Upper lobe of right lung (tissue), 1 donor: ENCODE measurements around the gene LDLRAP1. TPM values are rescaled to one million over a fixed set of nuclear protein-coding genes. Genes with fewer than 3 reads are reported as not detected.
A peak's percentile ranks its signal among the peaks of the same experiment; 100 is the strongest.

Source experiments
- ATAC-seq: fragments of 200-7000 bp; cut with Tn5 transposase; one replicate; pipeline ENCODE4 v1.9.1; 2020; ENCODE audit warnings: mild to moderate bottlenecking, moderate library complexity
- DNase-seq: peaks from one replicate; pipeline ENCODE4 v3.0.0-alpha.2; 2020
- H3K27ac ChIP-seq: fragments of 200-600 bp; one replicate; pipeline ENCODE4 v1.8.0; 2022
- H3K27me3 ChIP-seq: fragments of 200-600 bp; one replicate; pipeline ENCODE4 v1.8.0; 2022; ENCODE audit warnings: mild to moderate bottlenecking
- H3K36me3 ChIP-seq: fragments of 200-600 bp; one replicate; pipeline ENCODE4 v1.8.0; 2022
- H3K4me1 ChIP-seq: fragments of 200-600 bp; one replicate; pipeline ENCODE4 v1.8.0; 2022
- H3K4me3 ChIP-seq: fragments of 200-600 bp; one replicate; pipeline ENCODE4 v1.8.0; 2022; ENCODE audit warnings: mild to moderate bottlenecking
- H3K9me3 ChIP-seq: fragments of 200-600 bp; one replicate; pipeline ENCODE4 v1.8.0; 2022
- CTCF ChIP-seq: fragments of 200-600 bp; IDR thresholded peaks from one replicate; pipeline ENCODE4 v1.8.0; 2022; ENCODE audit warnings: antibody characterized with exemption
- intact Hi-C: fragments of 100-400 bp; cut with DNase I; formaldehyde crosslinking; loops from one replicate; pipeline ENCODE4 v1.11.0; 2022
- total RNA-seq: library from RNA; stranded (reverse); fragmentation: NEBNext Ultra II Directional; extraction: Animal tissue kit (Norgen Biotek cat#: 25700); gene quantifications from one replicate; pipeline ENCODE4 v1.2.1, GENCODE V29; 2021
- donor health status: DM: no; HTN: yes; CAD: no; lungs with severe emphysema.

Gene LDLRAP1
- total RNA-seq, 1 donor from 2014 or later, result 35.1 TPM

DNA sequence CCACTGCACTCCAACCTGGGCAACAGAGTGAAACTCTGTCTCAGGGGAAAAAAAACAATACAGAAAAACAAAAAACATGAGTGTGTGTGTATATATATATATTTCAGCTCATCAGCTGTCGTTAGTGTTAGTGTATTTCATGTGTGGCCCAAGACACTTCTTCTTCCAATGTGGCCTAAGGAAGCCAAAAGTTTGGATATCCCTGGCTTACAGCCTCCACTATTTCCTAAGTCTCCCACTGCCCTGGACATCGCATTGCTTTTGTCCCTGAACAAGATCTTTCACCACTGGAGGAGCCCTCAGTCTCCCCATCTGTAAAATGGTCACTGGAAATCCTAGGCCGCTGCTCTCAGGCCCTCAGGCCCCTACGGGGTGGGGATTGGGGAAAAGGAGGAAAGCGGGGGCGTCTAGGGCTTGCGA is 391 bp upstream of the LDLRAP1 start:
- no peak for TF ChIP-seq CTCF
- Histone ChIP-seq H3K4me1 (peaks cover 22% of the 10 kb centered on the region), H3K36me3 (no peaks in the 10 kb centered on the region), H3K27ac (peak overlapping the region; percentile 80), H3K9me3 (no peaks in the 10 kb centered on the region), H3K4me3 (peak overlapping the region; percentile 87), H3K27me3 (no peaks in the 10 kb centered on the region)
- DNase-seq (no peak), ATAC-seq (no peak)
- intact Hi-C loops, result no loop called here

DNA sequence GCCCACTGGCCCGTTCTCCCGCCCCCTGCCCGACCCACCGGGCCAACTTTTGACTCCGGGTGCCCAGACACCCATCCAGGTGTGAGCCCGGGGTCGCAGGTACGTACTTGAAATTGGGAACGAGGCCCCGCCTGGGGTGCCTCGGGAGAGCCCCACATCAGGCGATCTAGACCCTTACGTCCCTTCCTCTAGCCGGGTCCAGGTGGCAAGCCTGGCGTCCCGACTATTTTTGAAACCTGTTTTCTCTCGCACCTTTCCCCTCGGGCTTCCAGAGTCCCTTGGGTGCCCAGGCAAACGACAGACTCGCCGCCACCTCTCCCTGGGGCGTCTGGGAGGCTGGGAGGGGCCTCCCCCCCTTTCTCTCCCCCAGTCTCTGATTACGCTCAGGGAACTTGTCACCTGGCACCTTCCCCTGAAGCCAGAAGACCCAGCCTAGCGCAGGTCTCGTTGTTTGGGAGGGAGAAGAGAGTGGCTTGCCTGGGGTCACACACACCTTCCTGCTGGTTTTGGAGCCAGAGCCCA is 898 bp downstream of the LDLRAP1 start:
- Histone ChIP-seq H3K27me3 (no peaks in the 10 kb centered on the region), H3K4me3 (peak overlapping the region; percentile 87), H3K4me1 (peaks cover 33% of the 10 kb centered on the region), H3K9me3 (no peaks in the 10 kb centered on the region), H3K27ac (peak overlapping the region; percentile 80), H3K36me3 (no peaks in the 10 kb centered on the region)
- intact Hi-C loops, result no loop called here
- DNase-seq (no peak), ATAC-seq (peak; percentile 1)
- TF ChIP-seq CTCF, result no peak

DNA sequence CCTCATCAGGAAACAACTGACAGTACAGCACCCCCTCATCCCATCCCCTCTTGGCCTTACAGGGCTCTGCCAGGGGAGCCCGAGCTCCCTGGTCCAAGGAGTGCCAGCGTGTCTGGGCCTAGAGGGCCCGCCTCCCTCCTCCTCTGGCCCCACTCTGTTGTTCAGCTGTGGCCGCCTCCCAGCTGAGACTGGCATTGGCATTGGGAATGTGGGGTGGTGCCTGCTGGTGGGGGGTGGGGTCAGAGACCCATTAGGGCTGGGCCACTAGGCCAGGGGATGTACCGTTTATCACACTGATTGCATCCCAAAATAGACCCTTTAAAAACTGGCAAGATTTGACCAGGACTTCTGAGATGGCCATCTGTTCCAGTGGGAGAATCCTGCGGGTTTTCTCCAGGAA is 1.4 kb downstream of the LDLRAP1 start:
- peak overlapping the region; percentile 80 for H3K27ac ChIP-seq
- no peaks in the 10 kb centered on the region for H3K9me3 ChIP-seq
- peak overlapping the region; percentile 87 for H3K4me3 ChIP-seq
- DNase-seq, result peak; percentile 79
- ATAC-seq, result peak; percentile 30
- TF ChIP-seq CTCF, result no peak
- H3K27me3 ChIP-seq, result no peaks in the 10 kb centered on the region
- H3K36me3 ChIP-seq, result no peaks in the 10 kb centered on the region
- intact Hi-C loops, result no loop called here
- H3K4me1 ChIP-seq, result peaks cover 38% of the 10 kb centered on the region

DNA sequence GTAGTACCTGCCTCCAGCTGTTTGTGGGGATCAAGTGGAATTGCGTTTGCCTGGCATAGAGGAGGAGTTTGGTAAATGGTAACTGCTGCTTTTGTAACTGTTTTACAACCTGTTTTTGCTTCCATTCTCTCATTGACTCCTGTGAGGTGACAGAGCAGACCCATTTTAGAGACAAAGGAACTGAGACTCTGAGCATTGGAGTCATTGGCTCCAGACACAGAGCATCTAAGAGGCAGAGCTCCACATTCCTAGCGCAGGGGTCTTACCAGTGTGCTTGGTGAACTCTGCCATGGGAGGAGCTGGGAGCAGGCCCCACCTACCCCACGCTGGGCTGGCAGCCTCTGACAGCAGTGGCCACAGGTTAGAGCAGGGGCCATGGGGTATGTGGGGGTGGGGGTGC is 2.4 kb downstream of the LDLRAP1 start:
- intact Hi-C loops, result no loop called here
- ATAC-seq (no peak), DNase-seq (no peak)
- no peak for TF ChIP-seq CTCF
- Histone ChIP-seq H3K27ac (no peak overlapping the region), H3K36me3 (no peaks in the 10 kb centered on the region), H3K4me3 (no peak overlapping the region), H3K27me3 (no peaks in the 10 kb centered on the region), H3K4me1 (peaks cover 46% of the 10 kb centered on the region), H3K9me3 (no peaks in the 10 kb centered on the region)

- Histone ChIP-seq H3K9me3 (no peaks in the 10 kb centered on the region), H3K36me3 (no peaks in the 10 kb centered on the region), H3K27ac (no peak overlapping the region), H3K27me3 (no peaks in the 10 kb centered on the region), H3K4me3 (no peak overlapping the region), H3K4me1 (peaks cover 50% of the 10 kb centered on the region)
- intact Hi-C loops, result no loop called here
- no peak for TF ChIP-seq CTCF
- ATAC-seq (no peak), DNase-seq (no peak)
Observed at GRCh38 chr1:25546193-25546592, 2.8 kb downstream of the LDLRAP1 start.

DNA sequence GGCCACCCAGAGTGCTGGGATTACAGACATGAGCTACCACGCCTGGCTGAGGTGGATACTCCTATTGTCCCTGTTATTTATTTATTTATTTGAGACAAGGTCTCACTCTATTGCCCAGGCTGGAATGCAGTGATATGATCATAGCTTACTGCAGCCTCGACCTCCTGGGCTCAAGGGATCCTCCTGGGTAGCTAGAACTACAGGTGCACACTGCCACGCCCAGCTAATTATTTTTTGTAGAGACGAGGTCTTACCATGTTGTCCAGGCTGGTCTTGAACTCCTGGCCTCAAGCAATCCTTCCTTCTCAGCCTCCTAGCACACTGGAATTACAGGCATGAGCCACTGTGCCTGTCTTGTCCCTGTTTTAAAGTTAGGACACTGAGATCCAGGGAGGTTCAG is 5.2 kb downstream of the LDLRAP1 start:
- peaks cover 60% of the 10 kb centered on the region for H3K4me1 ChIP-seq
- H3K27me3 ChIP-seq, result no peaks in the 10 kb centered on the region
- H3K4me3 ChIP-seq, result no peak overlapping the region
- H3K9me3 ChIP-seq, result no peaks in the 10 kb centered on the region
- TF ChIP-seq CTCF, result no peak
- no peak for ATAC-seq
- no peaks in the 10 kb centered on the region for H3K36me3 ChIP-seq
- H3K27ac ChIP-seq, result peak overlapping the region; percentile 71
- DNase-seq, result no peak
- intact Hi-C loops, result no loop called here
